ENCODE data around the gene DNAI7. TPM values are rescaled to one million over a fixed set of nuclear protein-coding genes. Genes with fewer than 3 reads are reported as not detected.

DNAI7 gene
- total and polyA plus RNA-seq, 4 donors, result 0.07 to 0.17 (median 0.14) TPM; not detected in 1

- TF ChIP-seq GABPA (IDR thresholded peaks at IDR 0.05 in 1 of 2, conservative IDR thresholded peaks at IDR 0.05 in 1 of 2) (no peak), YY1 (IDR thresholded peaks at IDR 0.05) (no peak), NR2F2 (IDR thresholded peaks at IDR 0.05) (no peak)
- Histone ChIP-seq H3K27ac (ENCODE audit: low read depth in 1 of 2, low read length in 2 of 2) (no peak overlapping the region), H3K27me3 (ENCODE audit: control insufficient read depth in 4 of 4, insufficient read depth in 4 of 4, low read length in 3 of 4) (no peaks in the 10 kb centered on the region), H3K4me3 (ENCODE audit: low read depth in 1 of 3, low read length in 3 of 3) (no peak overlapping the region), H3K36me3 (ENCODE audit: control insufficient read depth in 4 of 4, insufficient read depth in 3 of 4, low read depth in 1 of 4, low read length in 3 of 4) (no peaks in the 10 kb centered on the region), H3K9me3 (ENCODE audit: control insufficient read depth in 4 of 4, low read length in 3 of 4) (no peaks in the 10 kb centered on the region), H3K9ac (ENCODE audit: low read depth in 1 of 2, low read length in 2 of 2) (no peak overlapping the region), H3K4me1 (ENCODE audit: control insufficient read depth in 4 of 4, insufficient read depth in 4 of 4, low read length in 3 of 4) (no peaks in the 10 kb centered on the region)
- no peak for DNase-seq (ENCODE audit: low spot score)
Measured at GRCh38 chr12:25126101-25126500, 68.9 kb downstream of the DNAI7 start.

DNA sequence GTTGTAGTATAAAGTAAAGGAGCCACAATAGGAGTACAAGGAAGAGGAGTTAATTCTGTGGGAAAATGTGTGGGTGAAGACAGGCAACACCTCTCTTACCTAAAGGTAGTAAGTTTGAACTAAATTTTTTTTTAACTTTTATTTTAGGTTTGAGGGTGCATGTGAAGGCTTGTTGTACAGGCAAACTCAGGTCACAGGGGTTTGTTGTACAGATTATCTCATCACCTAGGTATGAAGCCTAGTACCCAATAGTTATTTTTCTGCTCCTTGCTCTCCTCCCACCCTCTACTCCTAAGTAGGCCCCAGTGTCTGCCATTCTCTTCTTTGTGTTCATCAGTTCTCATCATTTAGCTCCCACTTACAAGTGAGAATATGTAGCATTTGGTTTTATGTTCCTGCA is 70.5 kb downstream of the DNAI7 start:
- DNase-seq (ENCODE audit: low spot score), result no peak
- H3K36me3 ChIP-seq (ENCODE audit: control insufficient read depth in 4 of 4, insufficient read depth in 3 of 4, low read depth in 1 of 4, low read length in 3 of 4), result no peaks in the 10 kb centered on the region
- no peak overlapping the region for H3K27ac ChIP-seq (ENCODE audit: low read depth in 1 of 2, low read length in 2 of 2)
- H3K4me1 ChIP-seq (ENCODE audit: control insufficient read depth in 4 of 4, insufficient read depth in 4 of 4, low read length in 3 of 4), result no peaks in the 10 kb centered on the region
- no peaks in the 10 kb centered on the region for H3K9me3 ChIP-seq (ENCODE audit: control insufficient read depth in 4 of 4, low read length in 3 of 4)
- H3K9ac ChIP-seq (ENCODE audit: low read depth in 1 of 2, low read length in 2 of 2), result no peak overlapping the region
- TF ChIP-seq JUND (IDR thresholded peaks at IDR 0.05) (no peak), FOXA2 (IDR thresholded peaks at IDR 0.05) (no peak), SP1 (IDR thresholded peaks at IDR 0.05) (no peak), RXRA (IDR thresholded peaks at IDR 0.05) (no peak), CTCF (IDR thresholded peaks at IDR 0.05; ENCODE audit: low read depth, low read length, missing input control) (no peak)
- TF ChIP-seq, protein P1, sequence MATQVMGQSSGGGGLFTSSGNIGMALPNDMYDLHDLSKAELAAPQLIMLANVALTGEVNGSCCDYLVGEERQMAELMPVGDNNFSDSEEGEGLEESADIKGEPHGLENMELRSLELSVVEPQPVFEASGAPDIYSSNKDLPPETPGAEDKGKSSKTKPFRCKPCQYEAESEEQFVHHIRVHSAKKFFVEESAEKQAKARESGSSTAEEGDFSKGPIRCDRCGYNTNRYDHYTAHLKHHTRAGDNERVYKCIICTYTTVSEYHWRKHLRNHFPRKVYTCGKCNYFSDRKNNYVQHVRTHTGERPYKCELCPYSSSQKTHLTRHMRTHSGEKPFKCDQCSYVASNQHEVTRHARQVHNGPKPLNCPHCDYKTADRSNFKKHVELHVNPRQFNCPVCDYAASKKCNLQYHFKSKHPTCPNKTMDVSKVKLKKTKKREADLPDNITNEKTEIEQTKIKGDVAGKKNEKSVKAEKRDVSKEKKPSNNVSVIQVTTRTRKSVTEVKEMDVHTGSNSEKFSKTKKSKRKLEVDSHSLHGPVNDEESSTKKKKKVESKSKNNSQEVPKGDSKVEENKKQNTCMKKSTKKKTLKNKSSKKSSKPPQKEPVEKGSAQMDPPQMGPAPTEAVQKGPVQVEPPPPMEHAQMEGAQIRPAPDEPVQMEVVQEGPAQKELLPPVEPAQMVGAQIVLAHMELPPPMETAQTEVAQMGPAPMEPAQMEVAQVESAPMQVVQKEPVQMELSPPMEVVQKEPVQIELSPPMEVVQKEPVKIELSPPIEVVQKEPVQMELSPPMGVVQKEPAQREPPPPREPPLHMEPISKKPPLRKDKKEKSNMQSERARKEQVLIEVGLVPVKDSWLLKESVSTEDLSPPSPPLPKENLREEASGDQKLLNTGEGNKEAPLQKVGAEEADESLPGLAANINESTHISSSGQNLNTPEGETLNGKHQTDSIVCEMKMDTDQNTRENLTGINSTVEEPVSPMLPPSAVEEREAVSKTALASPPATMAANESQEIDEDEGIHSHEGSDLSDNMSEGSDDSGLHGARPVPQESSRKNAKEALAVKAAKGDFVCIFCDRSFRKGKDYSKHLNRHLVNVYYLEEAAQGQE (IDR thresholded peaks at IDR 0.05), result no peak
- H3K27me3 ChIP-seq (ENCODE audit: control insufficient read depth in 4 of 4, insufficient read depth in 4 of 4, low read length in 3 of 4), result no peaks in the 10 kb centered on the region
- no peak overlapping the region for H3K4me3 ChIP-seq (ENCODE audit: low read depth in 1 of 3, low read length in 3 of 3)

GRCh38 chr12:25123126-25123525 is 71.8 kb downstream of the DNAI7 start:
- H3K4me1 ChIP-seq (ENCODE audit: control insufficient read depth in 4 of 4, insufficient read depth in 4 of 4, low read length in 3 of 4), result no peaks in the 10 kb centered on the region
- no peak overlapping the region for H3K9ac ChIP-seq (ENCODE audit: low read depth in 1 of 2, low read length in 2 of 2)
- H3K36me3 ChIP-seq (ENCODE audit: control insufficient read depth in 4 of 4, insufficient read depth in 3 of 4, low read depth in 1 of 4, low read length in 3 of 4), result no peaks in the 10 kb centered on the region
- DNase-seq (ENCODE audit: low spot score), result no peak
- 78% methylated on average over 1 of the region's 1 CpG for WGBS
- no peaks in the 10 kb centered on the region for H3K27me3 ChIP-seq (ENCODE audit: control insufficient read depth in 4 of 4, insufficient read depth in 4 of 4, low read length in 3 of 4)
- H3K27ac ChIP-seq (ENCODE audit: low read depth in 1 of 2, low read length in 2 of 2), result no peak overlapping the region
- H3K4me3 ChIP-seq (ENCODE audit: low read depth in 1 of 3, low read length in 3 of 3), result no peak overlapping the region
- H3K9me3 ChIP-seq (ENCODE audit: control insufficient read depth in 4 of 4, low read length in 3 of 4), result no peaks in the 10 kb centered on the region
- TF ChIP-seq MAX (IDR thresholded peaks at IDR 0.05), result no peak
- TF ChIP-seq, protein P1 (IDR thresholded peaks at IDR 0.05), result no peak
- TF ChIP-seq RAD21 (IDR thresholded peaks at IDR 0.05), result no peak
- TF ChIP-seq JUND (IDR thresholded peaks at IDR 0.05), result no peak
- no peak for TF ChIP-seq FOXA1 (IDR thresholded peaks at IDR 0.05)
- TF ChIP-seq ZBTB33 (IDR thresholded peaks at IDR 0.05), result no peak
- TF ChIP-seq EGR1 (IDR thresholded peaks at IDR 0.05; ENCODE audit: low read depth in 2 of 2), result no peak
- no peak for TF ChIP-seq SP1 (IDR thresholded peaks at IDR 0.05)
- TF ChIP-seq GABPA (IDR thresholded peaks at IDR 0.05 in 1 of 2, conservative IDR thresholded peaks at IDR 0.05 in 1 of 2), result no peak
- no peak for TF ChIP-seq HNF4A (conservative IDR thresholded peaks at IDR 0.05)
- no peak for TF ChIP-seq ATF3 (IDR thresholded peaks at IDR 0.05)

Measured in liver (tissue), 9 donors.